A204.1 (cell line): ENCODE data around the gene NLRP6.
"Not testable (repeated sequence)": the region's sequence is repeated elsewhere in the genome, so short reads cannot be mapped to it uniquely, and the experiment has no call there.

ENCODE experiments used
- FAIRE-seq: peaks from 2 replicates; lab custom pipeline; 2012; peaks lifted over from hg19 to GRCh38; lab: Jason Lieb, UNC

The NLRP6 gene

DNA sequence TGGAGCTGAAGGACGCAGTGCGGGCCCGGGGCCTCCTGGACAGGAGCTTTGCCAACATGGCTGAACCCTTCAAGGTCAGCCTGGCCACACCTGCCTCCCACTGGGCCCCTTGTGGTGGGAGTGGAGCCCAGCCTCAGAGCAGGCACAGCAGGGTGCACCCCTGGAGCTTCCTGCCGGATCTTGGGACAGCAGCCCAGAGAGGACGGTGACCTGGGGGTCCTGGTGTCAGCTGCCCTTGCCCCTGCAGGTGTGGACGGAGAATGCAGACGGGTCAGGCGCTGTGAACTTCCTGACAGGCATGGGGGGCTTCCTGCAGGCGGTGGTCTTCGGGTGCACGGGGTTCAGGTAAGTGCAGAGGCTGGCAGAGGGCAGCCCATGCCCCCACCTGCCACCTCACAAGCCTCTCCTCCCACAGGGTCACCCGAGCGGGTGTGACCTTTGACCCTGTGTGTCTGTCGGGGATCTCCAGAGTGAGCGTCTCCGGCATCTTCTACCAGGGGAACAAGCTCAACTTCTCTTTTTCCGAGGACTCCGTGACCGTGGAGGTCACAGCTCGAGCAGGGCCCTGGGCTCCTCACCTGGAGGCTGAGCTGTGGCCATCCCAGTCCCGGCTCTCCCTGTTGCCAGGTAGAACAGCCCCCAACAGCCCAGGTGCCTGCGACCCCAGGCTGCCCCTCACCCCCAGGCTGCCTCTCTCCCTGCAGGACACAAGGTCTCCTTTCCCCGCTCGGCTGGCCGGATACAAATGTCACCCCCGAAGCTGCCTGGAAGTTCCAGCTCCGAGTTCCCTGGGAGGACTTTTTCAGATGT lies 15.8 kb downstream of the NLRP6 start:
- no peak for FAIRE-seq

- no peak for FAIRE-seq
These were observed 16.6 kb downstream of the NLRP6 start for GRCh38 chr11:294780-295179.

DNA sequence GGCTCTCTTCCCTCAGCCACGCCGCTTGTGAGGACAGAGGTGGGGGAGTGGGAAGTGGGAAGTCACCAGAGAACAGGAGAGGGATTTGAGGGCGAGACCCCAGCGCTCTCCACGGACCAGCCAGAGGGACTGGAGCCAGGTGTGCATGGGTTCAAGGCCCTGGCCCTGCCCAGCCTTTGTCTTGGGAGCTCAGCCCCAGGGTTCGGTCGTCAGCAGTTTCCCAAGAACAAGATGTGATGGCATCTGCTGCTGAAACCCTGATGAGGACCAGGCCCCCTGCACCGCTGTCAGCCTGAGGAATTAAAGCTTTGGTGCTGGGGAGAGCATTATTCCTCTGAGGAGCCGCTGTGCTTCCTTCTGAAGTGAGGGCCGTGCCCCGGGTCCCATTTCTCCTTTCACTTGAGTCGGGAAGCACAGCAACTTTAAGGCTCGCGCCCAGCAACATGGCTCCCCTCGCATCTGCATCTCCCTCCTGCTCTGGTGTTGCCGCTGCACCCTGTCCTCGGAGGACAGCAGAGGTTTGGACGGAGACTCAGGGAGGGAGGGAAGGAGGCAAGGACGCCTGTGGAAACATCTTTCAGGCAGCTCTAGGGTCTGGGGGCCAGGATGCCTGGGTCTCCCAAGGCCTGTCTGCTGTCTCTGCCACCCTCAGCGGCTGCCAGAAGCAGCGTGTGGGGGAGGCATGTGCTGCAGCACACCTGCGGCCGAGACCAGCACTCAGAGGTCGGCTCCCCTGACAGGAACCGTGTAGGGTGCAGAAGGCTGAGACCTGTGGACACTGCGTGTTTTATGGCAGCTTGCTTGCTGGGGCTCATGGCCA lies 17.4 kb downstream of the NLRP6 start:
- no peak for FAIRE-seq

GRCh38 chr11:296171-297050 lies 18.2 kb downstream of the NLRP6 start:
- no peak for FAIRE-seq

GRCh38 chr11:297051-297585 lies 18.9 kb downstream of the NLRP6 start:
- FAIRE-seq = no peak

DNA sequence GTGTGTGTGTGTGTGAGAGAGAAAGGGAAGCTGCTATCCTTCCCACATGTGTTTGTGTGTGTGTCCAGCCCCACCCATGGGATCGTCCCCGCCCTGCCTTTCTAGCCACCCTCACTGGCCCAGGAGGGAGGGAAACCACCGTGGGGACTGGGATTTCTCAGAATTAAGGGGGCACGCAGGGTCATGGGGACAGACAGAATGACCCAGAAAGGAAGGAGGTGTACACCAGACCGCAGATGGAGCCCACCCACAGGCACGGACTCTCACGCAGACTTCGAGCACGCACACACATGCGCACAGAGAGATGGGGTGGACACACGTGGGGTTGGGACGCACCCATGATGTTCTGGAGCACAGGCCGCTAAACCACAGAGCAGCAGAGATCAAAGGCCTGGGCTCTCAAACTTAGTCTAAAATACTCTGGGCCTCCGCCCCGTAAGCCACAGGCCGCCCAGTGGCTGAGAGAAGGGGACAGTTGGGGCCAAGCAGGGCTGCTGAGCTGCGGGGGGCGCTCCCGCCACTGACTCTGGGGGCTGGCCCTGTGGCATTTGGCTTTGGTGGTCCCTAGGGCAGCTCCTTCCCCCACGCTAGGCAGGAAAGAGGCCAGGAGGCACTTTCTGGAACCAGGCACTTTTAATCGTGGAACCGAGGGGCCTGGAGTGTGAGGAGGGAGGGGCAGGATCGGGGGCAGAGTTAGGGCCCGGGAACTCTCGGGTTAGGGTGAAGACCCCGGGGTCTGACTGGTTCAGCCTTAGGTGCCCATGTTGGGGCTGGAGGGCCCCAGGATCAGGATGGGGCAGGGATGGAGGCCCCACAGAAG lies 19.6 kb downstream of the NLRP6 start:
- no peak for FAIRE-seq

DNA sequence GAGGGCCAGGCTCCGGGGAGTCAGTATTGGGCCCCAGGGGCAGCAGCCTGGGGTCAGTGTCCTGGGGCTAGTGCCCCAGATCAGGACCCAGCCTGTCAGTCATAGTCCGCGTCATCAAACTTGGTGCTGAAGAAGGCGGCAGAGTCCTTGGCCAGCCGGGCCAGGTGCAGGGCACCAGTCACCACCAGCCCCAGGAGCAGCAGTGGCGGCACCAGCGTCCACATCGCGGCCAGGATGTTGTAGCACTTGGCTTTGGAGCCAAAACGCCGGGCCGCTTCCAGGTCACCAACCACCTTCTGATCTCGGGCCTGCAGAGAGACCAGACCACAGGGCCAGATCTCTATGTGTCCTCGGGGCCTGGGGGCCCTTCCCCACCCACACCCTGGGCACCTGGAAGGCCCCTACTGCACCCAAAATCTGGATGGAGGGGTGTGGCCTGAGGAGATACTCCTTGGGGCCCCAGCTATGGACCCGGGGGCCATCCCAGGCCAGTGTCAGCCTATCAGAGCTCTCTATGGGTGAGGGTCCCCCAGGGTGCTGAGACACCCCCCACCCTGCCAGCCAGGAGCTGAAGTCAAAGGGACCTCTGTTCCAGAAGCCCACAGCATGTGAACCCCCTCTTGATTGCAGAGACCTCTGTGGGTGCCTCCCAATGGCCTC lies 20.3 kb downstream of the NLRP6 start:
- FAIRE-seq = no peak

GRCh38 chr11:299081-299891 lies 21.1 kb downstream of the NLRP6 start, which contains the start of gene IFITM5:
IFITM5 (minus strand) TSS chr11:299526; CDS start chr11:299490, 36 bp downstream.
- FAIRE-seq = no peak

DNA sequence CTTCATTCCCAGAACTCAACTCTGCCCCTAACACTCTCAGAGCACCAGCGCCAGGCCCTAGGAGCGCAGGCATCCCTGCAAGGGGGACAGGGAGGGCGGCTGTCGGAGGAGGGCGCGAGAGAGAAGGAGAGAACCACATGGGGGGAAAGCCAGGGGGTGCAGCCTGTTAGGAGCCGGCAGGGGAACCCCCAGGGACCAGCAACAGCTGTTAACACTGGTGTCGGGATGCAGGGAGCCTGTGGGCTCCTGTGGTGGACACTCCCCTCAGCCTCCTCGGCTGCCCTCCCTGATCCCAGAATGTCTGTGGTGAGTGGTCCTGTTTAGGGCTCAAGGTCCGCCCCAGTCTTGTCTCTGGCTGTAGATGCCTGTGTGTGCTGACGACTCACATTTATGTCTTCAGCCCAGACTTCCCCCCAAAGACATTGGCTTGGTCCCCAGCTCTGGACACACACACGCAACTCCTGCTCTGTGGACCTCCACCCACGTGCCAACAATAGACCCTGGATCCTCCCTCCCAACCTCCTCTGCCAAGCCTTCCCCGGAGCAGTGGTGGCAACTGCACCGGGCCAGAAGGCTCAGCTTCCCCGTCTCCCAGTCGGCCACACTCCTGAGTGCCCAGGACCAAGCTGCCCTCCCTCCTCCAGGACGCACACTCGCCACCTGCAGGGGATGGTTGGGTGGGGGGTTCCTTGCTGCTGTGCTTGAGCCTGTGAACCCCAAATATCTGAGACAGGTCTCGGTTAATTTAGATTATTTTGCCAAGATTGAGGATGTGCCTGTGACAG lies 21.9 kb downstream of the NLRP6 start:
- no peak for FAIRE-seq

GRCh38 chr11:303363-303762 lies 25.2 kb downstream of the NLRP6 start:
- FAIRE-seq = no peak

DNA sequence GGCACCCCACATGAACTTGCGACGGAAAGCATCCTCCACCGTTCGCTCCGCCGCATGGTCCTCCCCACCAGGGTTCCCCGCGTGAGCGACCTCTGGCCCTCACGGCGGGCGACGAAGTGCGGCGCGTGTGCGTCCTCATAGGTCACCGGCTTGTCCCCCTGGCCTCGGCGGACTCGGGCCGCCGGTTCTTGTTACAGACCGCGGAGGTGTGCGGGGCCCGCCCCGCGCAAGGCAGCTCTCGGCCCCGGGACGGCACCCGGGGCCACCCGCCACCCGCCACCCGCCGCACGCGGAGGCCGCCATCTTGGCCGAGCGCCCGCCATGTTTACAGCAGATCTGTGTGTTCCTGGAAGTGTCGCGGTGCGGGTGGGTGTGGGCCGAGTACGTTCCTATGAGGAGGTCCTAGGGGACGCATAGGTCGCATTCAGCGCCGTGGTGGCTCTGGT lies 25.9 kb downstream of the NLRP6 start:
- FAIRE-seq = no peak

DNA sequence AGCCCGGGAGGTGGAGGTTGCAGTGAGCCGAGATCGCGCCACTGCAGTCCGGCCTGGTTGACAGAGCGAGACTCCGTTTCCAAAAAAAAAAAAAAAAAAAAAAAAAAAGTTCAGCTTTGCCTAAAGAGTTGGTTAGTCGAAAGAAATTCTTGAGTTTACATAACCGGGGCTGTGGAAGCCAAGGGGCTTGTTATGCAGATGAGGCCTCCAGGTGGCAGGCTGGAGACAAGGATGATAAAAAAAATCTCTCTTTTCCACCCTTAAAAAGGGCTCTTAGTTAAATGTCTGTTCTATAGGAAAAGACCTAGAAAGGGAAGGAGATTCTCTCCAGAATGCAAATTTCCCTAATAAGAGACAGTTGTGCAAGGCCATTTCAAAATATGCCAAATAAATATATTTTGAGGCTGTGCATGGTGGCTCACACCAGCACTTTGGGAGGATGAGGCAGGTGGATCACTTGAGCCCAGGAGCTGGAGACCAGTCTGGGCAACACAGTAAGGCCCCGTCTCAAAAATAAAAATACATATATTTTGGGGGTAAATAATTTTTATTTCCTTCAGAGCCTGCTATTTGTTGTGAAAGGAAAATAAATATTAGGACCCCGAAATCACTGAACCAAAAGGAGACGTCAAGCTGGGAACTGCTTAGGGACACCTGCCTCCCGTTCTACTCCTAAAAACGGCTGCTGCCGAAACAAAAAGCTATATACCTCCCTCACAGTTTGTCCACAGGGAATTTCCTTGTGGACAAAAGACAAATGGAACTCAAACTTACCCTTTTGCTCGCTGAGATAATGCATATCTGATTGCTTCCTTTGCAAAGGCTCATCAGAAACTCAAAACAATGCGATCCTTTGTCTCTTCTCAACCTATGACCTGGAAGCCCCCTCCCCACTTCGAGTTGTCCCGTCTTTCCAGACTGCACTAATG lies 27.0 kb downstream of the NLRP6 start:
- peak; percentile 89 for FAIRE-seq

GRCh38 chr11:305844-306211 lies 27.6 kb downstream of the NLRP6 start:
- FAIRE-seq = no peak

DNA sequence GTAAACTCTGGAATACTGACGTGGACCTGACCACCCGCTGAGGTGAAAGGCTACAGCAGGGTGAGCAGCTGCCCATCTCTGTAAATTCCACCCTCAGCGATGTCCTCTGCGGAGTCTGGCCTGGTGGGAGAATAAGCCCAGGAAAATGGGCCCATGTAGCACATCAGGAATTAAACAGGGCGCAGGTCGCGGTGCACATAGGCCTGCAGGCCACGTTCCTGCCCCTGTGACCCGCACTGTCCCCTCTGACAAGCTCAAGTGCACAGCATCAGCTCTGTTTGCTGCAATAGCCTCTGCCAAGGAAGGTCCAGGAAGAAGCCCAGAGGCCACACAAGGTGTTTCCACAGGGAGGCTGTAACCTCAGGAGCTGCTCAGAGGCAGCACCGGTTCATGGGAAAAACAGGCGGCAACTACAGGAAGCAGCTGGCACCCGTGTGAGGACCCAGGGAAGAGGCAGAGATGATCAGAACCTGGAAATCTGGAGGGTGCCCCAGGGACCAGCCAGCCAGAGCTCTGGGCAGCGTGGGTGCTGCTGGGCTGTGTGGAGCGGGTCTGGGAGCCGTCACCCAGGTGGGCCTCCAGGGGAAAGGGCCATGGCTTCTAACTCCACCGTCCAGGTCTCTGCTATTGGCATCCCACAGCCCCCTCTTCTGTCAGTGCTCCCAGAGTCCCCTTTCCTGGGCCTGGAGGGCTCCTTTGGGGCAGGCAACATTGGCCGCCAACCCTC lies 28.6 kb downstream of the NLRP6 start:
- no peak for FAIRE-seq

DNA sequence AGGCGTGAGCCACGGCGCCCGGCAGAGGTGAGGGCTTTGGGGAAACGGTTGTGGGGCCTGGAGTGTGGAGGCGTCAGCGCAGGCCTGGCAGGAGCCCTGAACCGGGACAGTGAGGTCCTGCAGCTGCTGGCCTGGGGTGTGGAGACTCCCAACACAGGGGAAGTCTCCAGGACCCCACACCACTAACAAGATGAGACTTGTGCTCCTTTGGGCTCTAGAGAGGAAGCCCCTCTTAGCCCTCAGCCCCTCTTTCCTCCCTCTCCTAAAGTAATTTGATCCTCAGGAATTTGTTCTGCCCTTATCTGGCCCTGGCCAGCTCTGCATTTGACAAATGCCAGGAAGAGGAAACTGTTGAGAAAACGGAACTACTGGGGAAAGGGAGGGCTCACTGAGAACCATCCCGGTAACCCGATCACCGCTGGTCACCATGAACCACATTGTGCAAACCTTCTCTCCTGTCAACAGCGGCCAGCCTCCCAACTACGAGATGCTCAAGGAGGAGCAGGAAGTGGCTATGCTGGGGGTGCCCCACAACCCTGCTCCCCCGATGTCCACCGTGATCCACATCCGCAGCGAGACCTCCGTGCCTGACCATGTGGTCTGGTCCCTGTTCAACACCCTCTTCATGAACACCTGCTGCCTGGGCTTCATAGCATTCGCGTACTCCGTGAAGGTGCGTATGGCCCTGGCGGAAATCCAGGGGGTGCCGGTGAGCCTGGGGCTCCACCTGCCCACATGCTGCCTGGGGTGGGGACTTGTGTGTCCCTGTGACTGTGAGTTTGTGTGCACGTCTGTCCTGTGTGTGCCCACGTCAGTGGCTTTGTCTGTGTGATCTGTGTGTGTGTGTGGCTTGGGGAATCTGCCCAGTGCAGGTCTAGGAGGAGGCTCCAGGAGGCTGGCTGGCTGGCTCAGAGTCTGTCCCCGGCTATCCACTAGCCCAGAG lies 29.8 kb downstream of the NLRP6 start, which contains the start of gene IFITM2:
Gene IFITM2 (plus strand): TSS at position 51 of the 943 bp plus-strand sequence. CDS start 377 bp downstream, at position 428.
- FAIRE-seq = not testable (repeated sequence)
